C4-2B (cell line): ENCODE results near the gene KIAA2012.

ENCODE experiments used
- CTCF ChIP-seq: fragments of 450-650 bp; conservative IDR thresholded peaks from 2 replicates; pipeline ENCODE4 v1.5.1; 2017; ENCODE audit warnings: mild to moderate bottlenecking
- ZFX ChIP-seq: fragments of 450-650 bp; IDR thresholded peaks from 2 replicates; pipeline ENCODE4 v1.6.1; 2017

DNA sequence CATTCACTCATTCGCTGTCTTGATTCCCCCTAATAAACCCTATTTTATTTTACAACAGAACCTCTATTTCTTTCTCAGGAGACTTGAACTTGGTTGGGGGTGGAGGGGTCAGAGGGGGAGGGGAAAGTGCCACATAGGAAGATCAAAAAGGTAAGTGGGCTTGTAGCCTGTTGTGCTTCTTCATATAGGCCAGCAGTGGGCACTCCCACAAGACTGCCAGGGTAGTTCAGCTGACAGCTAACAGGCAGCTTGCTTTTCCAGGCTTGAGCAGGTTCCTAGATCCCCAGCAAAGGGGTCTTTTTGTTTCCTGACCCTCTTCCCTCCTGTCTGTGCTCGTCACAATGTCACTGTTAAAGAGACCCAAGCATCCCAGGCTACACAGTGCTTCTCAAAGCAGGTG is 829 bp upstream of the KIAA2012 start:
- TF ChIP-seq CTCF (peak; percentile 25), ZFX (no peak)
